Breast epithelium (tissue), 3 donors: ENCODE data around the gene FAF1.

Experiments used
- POLR2A ChIP-seq: fragments of 450-650 bp; IDR thresholded peaks from one replicate; pipeline ENCODE4 v1.6.1; 2016; ENCODE audit warnings: antibody characterized with exemption, mild to moderate bottlenecking, moderate library complexity
- POLR2AphosphoS5 ChIP-seq, 3 donors: sonication (generic); formaldehyde crosslinking; IDR thresholded peaks; one replicate each; pipeline ENCODE4 v1.6.1; 2017; ENCODE audit warnings: antibody characterized with exemption in 3 of 3
- TF ChIP-seq, protein P1 (sequence below), 3 donors: fragments of 450-650 bp; IDR thresholded peaks; one replicate each; pipeline ENCODE4 v1.5.1; 2016 to 2017; ENCODE audit warnings: antibody characterized with exemption in 3 of 3, mild to moderate bottlenecking in 3 of 3, moderate library complexity in 3 of 3

DNA sequence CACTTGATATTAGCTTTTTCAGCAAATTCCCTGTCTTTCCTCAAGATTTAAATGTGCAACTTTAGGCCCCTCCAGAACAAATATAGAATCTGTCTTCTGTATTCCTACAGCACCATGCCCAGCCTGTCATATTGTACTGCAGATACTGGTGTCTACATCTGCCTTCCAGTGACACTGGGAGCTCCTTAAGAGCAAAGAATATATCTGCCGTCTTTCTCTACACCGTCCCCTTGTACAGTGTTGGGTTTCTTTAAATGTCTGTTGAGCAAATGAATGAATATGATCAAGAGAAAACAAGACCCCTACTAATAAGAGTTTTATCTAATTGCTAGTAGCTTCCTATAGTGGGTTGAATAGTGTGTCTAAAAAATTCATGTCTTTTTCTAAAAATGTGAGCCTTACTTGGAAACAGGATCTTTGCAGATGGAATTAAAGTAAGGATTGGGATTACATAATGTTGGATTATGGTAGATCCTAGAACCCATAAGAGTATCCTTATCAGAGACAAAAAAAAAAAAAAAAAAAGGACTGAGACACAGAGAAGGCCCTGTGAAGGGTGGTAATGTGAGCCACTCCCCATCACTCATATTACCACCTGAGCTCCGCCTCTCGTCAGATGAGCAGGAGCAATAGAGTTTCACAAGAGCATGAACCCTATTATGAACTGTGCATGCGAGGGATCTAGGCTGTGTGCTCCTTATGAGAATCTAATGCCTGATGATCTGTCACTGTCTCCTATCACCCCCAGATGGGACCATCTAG is 128.6 kb downstream of the FAF1 start:
- TF ChIP-seq POLR2AphosphoS5 (IDR thresholded peaks at IDR 0.05) (no peak), POLR2A (no peak)
- TF ChIP-seq, protein P1, sequence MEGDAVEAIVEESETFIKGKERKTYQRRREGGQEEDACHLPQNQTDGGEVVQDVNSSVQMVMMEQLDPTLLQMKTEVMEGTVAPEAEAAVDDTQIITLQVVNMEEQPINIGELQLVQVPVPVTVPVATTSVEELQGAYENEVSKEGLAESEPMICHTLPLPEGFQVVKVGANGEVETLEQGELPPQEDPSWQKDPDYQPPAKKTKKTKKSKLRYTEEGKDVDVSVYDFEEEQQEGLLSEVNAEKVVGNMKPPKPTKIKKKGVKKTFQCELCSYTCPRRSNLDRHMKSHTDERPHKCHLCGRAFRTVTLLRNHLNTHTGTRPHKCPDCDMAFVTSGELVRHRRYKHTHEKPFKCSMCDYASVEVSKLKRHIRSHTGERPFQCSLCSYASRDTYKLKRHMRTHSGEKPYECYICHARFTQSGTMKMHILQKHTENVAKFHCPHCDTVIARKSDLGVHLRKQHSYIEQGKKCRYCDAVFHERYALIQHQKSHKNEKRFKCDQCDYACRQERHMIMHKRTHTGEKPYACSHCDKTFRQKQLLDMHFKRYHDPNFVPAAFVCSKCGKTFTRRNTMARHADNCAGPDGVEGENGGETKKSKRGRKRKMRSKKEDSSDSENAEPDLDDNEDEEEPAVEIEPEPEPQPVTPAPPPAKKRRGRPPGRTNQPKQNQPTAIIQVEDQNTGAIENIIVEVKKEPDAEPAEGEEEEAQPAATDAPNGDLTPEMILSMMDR (IDR thresholded peaks at IDR 0.05) = no peak
